A673 (cell line): ENCODE measurements around the gene CEACAM21. TPM values are rescaled to one million over a fixed set of nuclear protein-coding genes. Genes with fewer than 3 reads are reported as not detected.

Experiments
- BruUV-seq: library from RNA; stranded (reverse); fragments of 400-500 nt; replicated peaks from 2 replicates; lab custom pipeline; 2021; lab: Mats Ljungman, UMichigan
- CTCF ChIA-PET: fragments of 300-600 bp; sonication (Branson Sonifier 250); formaldehyde crosslinking; loops from one replicate; lab custom pipeline; 2022; ENCODE audit warnings: antibody characterized with exemption; lab: Charles Lee
- POLR2A ChIA-PET: fragments of 300-600 bp; sonication (Branson Sonifier 250); formaldehyde crosslinking; loops from one replicate; lab custom pipeline; 2022; ENCODE audit warnings: antibody characterized with exemption; ENCODE audit not compliant: low non-redundant PET; lab: Charles Lee
- DNase-seq: peaks from one replicate; pipeline ENCODE4 v3.0.0-alpha.2; 2015; ENCODE audit warnings: low spot score
- H3K27ac ChIP-seq: fragments of 200-600 bp; sonication (generic); 2 replicates; pipeline ENCODE4 v1.5.1; 2016; ENCODE audit warnings: mixed run types, low read depth, mild to moderate bottlenecking, mixed read lengths, antibody characterized with exemption, low read length; ENCODE audit not compliant: poor library complexity, severe bottlenecking
- H3K27me3 ChIP-seq: fragments of 200-600 bp; sonication (generic); replicated peaks from 2 replicates; pipeline ENCODE4 v1.6.1; 2017; ENCODE audit warnings: mixed run types, low read depth, mild to moderate bottlenecking, mixed read lengths, antibody characterized with exemption, low read length; ENCODE audit not compliant: insufficient read depth, poor library complexity
- H3K36me3 ChIP-seq: fragments of 200-600 bp; sonication (generic); 2 replicates; pipeline ENCODE4 v1.6.1; 2016; ENCODE audit warnings: mixed run types, mild to moderate bottlenecking, mixed read lengths, antibody characterized with exemption, low read length; ENCODE audit not compliant: insufficient read depth, poor library complexity, severe bottlenecking
- H3K4me1 ChIP-seq: fragments of 200-600 bp; sonication (generic); 2 replicates; pipeline ENCODE4 v1.6.1; 2017; ENCODE audit warnings: mixed run types, mild to moderate bottlenecking, mixed read lengths, antibody characterized with exemption, low read length; ENCODE audit not compliant: insufficient read depth, poor library complexity, severe bottlenecking
- H3K4me3 ChIP-seq: fragments of 200-600 bp; sonication (generic); 2 replicates; pipeline ENCODE4 v1.5.1; 2016; ENCODE audit warnings: low read depth, mixed run types, mild to moderate bottlenecking, mixed read lengths, low read length; ENCODE audit not compliant: poor library complexity, severe bottlenecking
- H3K9me3 ChIP-seq: fragments of 200-600 bp; sonication (generic); 2 replicates; pipeline ENCODE4 v1.6.1; 2016; ENCODE audit warnings: mixed run types, low read depth, mild to moderate bottlenecking, mixed read lengths, antibody characterized with exemption, low read length; ENCODE audit not compliant: poor library complexity, severe bottlenecking
- CTCF ChIP-seq: fragments of 300-800, 200-600 bp; sonication (generic); conservative IDR thresholded peaks from 2 replicates; pipeline ENCODE4 v1.5.1; 2017; ENCODE audit warnings: low read depth, mild to moderate bottlenecking, antibody characterized with exemption, low read length, moderate library complexity, mixed read lengths
- EZH2 ChIP-seq: fragments of 200-600 bp; sonication (generic); IDR thresholded peaks from 2 replicates; pipeline ENCODE4 v1.6.1; 2017; ENCODE audit warnings: borderline replicate concordance, low read depth, mild to moderate bottlenecking, mixed read lengths, antibody characterized with exemption, low read length; ENCODE audit not compliant: poor library complexity, severe bottlenecking
- intact Hi-C: fragments of 100-400 bp; cut with micrococcal nuclease; formaldehyde crosslinking; loops from one replicate; pipeline ENCODE4 v1.10.0; 2022; ENCODE audit not compliant: unreplicated experiment
- total RNA-seq: library from RNA; stranded (reverse); gene quantifications from 2 replicates; pipeline ENCODE4 v1.2.3, GENCODE V29; 2021

The CEACAM21 gene
- total RNA-seq, 1 experiment from 2014 or later, result 4.3 TPM

- CTCF ChIA-PET, result interaction anchor here (0.6 to 1.1 kb wide), 8 partner anchors 30 to 176 kb away, joined by 3 to 10 read pairs (median 4); partner anchors contain the start of genes B3GNT8 and DMAC2
- TF ChIP-seq EZH2 (no peak), CTCF (no peak)
- Histone ChIP-seq H3K9me3 (no peaks in the 10 kb centered on the region), H3K27me3 (peaks cover 23% of the 10 kb centered on the region), H3K4me1 (no peaks in the 10 kb centered on the region), H3K36me3 (no peaks in the 10 kb centered on the region), H3K27ac (no peak overlapping the region), H3K4me3 (no peak overlapping the region)
- POLR2A ChIA-PET, result no interaction called here
- DNase-seq, result no peak
- no TSS peak for BruUV-seq
- intact Hi-C loops, result loop anchor here (1.0 kb wide), 1 partner anchor 121 kb away; no protein-coding TSS in a partner anchor
These were observed 5.8 kb upstream of the CEACAM21 start for GRCh38 chr19:41570179-41570578.

GRCh38 chr19:41570639-41571112 is 5.3 kb upstream of the CEACAM21 start:
- H3K4me1 ChIP-seq, result no peaks in the 10 kb centered on the region
- peaks cover 19% of the 10 kb centered on the region for H3K27me3 ChIP-seq
- H3K9me3 ChIP-seq, result no peaks in the 10 kb centered on the region
- no peak overlapping the region for H3K4me3 ChIP-seq
- H3K36me3 ChIP-seq, result no peaks in the 10 kb centered on the region
- BruUV-seq, result no TSS peak
- H3K27ac ChIP-seq, result no peak overlapping the region
- peak; percentile 86 for DNase-seq
- ChIA-PET CTCF (interaction anchor here (0.6 to 1.1 kb wide), 9 partner anchors 29 to 366 kb away, joined by 3 to 10 read pairs (median 4); partner anchors contain the start of genes B3GNT8 and DMAC2), POLR2A (no interaction called here)
- intact Hi-C loops, result loop anchor here (1.0 kb wide), 1 partner anchor 121 kb away; no protein-coding TSS in a partner anchor
- TF ChIP-seq CTCF (peak; percentile 96), EZH2 (no peak)

- BruUV-seq, result no TSS peak
- Histone ChIP-seq H3K9me3 (no peaks in the 10 kb centered on the region), H3K4me1 (no peaks in the 10 kb centered on the region), H3K4me3 (no peak overlapping the region), H3K27me3 (no peaks in the 10 kb centered on the region), H3K36me3 (no peaks in the 10 kb centered on the region), H3K27ac (no peak overlapping the region)
- TF ChIP-seq EZH2, result no peak
- no peak for TF ChIP-seq CTCF
- DNase-seq, result no peak
- POLR2A ChIA-PET, result no interaction called here
- intact Hi-C loops, result no loop called here
- CTCF ChIA-PET, result no interaction called here
These were observed 1.3 kb downstream of the CEACAM21 start for GRCh38 chr19:41577144-41577830.
